Bronchial epithelial cell (primary cell): ENCODE data around the gene RYR2. TPM values are rescaled to one million over a fixed set of nuclear protein-coding genes. Genes with fewer than 3 reads are reported as not detected.

Experiments
- DNase-seq: peaks from one replicate; pipeline ENCODE4 v3.0.0-alpha.2; 2010; ENCODE audit warnings: low read depth
- FAIRE-seq: peaks from 2 replicates; lab custom pipeline; 2011; peaks lifted over from hg19 to GRCh38; lab: Jason Lieb, UNC
- H3K27me3 ChIP-seq: 2 replicates; pipeline ENCODE4 v1.5.1; 2011; ENCODE audit warnings: low read length; ENCODE audit not compliant: control insufficient read depth, insufficient read depth
- H3K36me3 ChIP-seq: 2 replicates; pipeline ENCODE4 v1.5.1; 2011; ENCODE audit warnings: low read length; ENCODE audit not compliant: control insufficient read depth, insufficient read depth
- H3K4me3 ChIP-seq: 2 replicates; pipeline ENCODE4 v1.5.1; 2011; ENCODE audit warnings: mild to moderate bottlenecking, low read depth, low read length, control low read depth
- CTCF ChIP-seq: IDR thresholded peaks from 2 replicates; pipeline ENCODE4 v1.5.1; 2011; ENCODE audit warnings: mild to moderate bottlenecking, moderate library complexity, low read length, control low read depth, inconsistent platforms; ENCODE audit not compliant: insufficient read depth, severe bottlenecking
- total RNA-seq: library from RNA; depleted of rRNA; stranded (reverse); fragments of >200 nt; gene quantifications from 2 replicates; pipeline ENCODE4 v1.2.1, GENCODE V29; 2014

Gene RYR2
- total RNA-seq, 1 donor from 2014 or later: not detected

DNA sequence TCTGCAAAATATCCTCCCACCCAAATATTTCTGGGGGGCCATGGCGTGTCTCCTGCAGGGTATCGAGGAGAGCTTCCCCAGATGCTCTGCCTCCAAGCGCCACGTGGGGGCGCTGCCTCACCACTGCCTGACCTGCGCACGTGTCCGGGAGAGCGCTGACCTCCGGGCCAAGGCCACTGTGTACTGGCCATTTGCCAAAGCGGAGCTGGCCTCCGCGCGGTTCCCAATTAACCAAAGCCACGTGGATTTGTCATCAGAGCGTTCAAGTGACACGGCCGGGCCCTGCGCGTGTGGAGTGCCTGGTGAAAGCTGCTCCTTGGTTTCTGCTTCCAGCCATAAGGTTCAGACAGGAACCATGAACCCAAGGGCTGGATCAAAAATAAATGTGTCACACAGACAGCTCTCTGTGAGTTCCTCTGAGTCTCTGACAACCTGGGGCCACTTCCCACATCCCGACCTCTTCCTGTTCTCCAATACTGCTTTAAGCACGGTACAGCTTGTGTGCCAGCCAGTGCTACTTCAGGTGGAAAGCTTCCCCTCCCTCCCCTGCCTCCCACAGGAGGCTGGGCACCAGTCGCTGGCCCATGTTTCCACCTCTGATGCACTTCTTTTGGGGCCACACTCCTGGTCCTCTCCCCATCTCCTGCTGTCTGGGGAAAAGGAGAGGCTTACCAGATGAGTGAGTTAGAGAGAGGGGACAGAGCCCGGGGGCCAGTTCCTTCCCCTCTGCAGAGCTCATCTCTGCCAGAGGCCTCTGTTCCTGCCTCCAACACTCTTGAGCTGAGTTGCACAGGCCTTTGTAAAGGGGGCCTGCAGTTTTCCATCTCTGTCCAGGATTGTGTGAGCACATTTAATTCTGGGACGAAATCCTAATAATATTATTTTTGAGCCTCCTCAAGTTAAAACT is 822.6 kb downstream of the RYR2 start:
- no peaks in the 10 kb centered on the region for H3K27me3 ChIP-seq
- H3K4me3 ChIP-seq: peak overlapping the region; percentile 24
- DNase-seq: peak; percentile 12
- no peaks in the 10 kb centered on the region for H3K36me3 ChIP-seq
- TF ChIP-seq CTCF: peak; percentile 99
- FAIRE-seq: no peak

GRCh38 chr1:237867380-237867888 is 825.5 kb downstream of the RYR2 start:
- TF ChIP-seq CTCF: no peak
- no peak overlapping the region for H3K4me3 ChIP-seq
- H3K27me3 ChIP-seq: no peaks in the 10 kb centered on the region
- DNase-seq (no peak), FAIRE-seq (no peak)
- H3K36me3 ChIP-seq: no peaks in the 10 kb centered on the region

DNA sequence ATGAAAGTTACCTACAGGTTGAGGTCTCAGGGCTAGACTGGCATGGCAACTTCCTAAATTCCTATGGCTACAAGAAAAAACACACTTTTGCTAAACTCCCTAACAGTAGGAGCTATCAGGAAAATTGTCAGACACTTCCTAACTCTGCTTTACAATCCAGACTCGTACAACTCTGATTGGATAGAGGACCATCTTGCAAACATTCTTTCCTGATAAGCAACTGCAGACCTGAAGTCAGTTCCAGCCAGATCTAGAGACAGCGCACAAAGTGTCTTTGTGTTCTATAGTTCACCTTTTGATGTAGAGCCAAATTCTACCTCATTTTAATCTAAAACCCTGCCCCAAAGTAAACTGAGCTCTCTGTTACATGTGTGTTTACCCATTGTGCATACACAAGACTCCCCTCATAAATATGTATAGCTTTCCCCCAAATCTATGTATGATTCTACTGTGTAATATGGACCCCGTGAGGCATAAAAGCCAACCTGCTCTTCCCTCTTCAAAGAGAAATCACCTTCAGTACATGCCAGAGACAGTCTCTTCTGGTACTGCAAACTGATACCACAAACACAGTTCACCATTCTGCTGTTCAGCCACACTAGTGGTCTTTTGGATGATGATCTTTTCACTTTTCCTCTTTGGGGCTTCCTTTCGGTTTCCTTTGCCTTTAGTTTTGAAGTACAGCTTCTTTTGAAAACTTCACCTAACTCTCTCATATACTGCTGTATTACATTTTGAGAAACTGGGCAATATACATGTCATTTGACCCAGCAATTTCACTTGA is 827.0 kb downstream of the RYR2 start:
- DNase-seq (no peak), FAIRE-seq (no peak)

DNA sequence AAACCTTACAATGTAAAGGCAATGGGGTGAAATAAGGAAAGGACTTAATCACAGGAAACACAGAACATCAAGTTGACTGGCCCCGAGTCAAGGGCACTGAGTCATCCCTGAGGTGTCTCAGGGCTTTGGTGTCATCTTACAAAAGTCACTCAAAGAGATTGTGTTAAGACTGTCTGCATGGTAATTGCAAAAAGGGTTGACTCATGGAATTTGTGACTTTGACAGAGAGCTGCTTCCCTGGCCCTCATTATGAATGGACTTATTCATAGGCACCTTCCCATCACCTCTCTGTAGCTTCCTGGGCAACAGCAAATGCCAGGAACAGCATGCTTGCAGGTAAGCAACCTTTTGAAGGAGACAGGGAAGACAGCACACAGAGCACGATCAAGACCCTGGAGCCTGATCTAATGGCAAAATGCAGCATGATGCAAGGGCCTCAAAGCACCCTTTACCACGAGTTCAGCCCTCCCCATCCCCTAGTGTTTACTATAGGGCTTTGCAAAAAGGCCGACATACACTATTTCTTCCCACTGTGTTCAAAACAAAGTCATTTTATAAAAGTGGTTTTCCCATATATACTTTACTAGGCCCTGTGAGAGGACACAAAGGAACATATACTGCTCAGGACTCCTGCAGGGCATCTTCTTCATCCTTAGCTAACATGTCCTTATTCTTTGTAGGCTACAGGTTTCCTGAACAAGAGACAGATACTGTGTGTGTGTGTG is 831.7 kb downstream of the RYR2 start:
- FAIRE-seq (peak; percentile 98), DNase-seq (peak; percentile 96)
- H3K4me3 ChIP-seq: no peak overlapping the region
- H3K27me3 ChIP-seq: no peaks in the 10 kb centered on the region
- no peaks in the 10 kb centered on the region for H3K36me3 ChIP-seq
- TF ChIP-seq CTCF: no peak

More for the DNA sequence above, 827.0 kb downstream of the RYR2 start:
- no peak overlapping the region for H3K4me3 ChIP-seq
- no peak for TF ChIP-seq CTCF
- no peaks in the 10 kb centered on the region for H3K27me3 ChIP-seq
- H3K36me3 ChIP-seq: no peaks in the 10 kb centered on the region

- peak; percentile 37 for DNase-seq
- FAIRE-seq: peak; percentile 73
- TF ChIP-seq CTCF: no peak
- H3K27me3 ChIP-seq: no peaks in the 10 kb centered on the region
- no peaks in the 10 kb centered on the region for H3K36me3 ChIP-seq
- H3K4me3 ChIP-seq: no peak overlapping the region
Observed at GRCh38 chr1:237875291-237875690, 833.3 kb downstream of the RYR2 start.
